Activated T-helper 1 cell treated with Interleukin-2 at 50 U/mL for 16 hours (primary cell): ENCODE measurements around the gene MKNK2.
A peak's percentile ranks its signal among the peaks of the same experiment; 100 is the strongest.

Source experiments
- DNase-seq: peaks from one replicate; pipeline ENCODE4 v3.0.0-alpha.2; 2020; ENCODE audit warnings: low read depth

Gene MKNK2

DNA sequence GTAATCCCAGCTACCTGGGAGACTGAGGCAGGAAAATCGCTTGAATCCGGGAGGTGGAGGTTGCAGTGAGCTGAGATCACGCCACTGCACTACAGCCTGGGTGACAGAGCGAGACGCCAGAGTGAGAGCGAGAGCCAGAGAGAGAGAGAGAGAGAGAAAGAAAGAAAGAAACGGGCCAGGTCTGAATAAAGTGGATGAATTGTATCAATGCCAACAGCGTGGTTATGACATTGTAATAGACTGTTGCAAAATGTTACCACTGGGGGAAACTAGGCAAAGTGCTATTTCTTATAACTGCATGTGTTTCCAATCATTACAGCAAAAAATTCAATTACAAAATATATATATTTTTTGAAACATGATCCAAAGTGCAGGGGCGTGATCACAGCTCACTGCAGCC lies 23.7 kb downstream of the MKNK2 start:
- no peak for DNase-seq

GRCh38 chr19:2026770-2027169 lies 24.3 kb downstream of the MKNK2 start:
- no peak for DNase-seq

DNA sequence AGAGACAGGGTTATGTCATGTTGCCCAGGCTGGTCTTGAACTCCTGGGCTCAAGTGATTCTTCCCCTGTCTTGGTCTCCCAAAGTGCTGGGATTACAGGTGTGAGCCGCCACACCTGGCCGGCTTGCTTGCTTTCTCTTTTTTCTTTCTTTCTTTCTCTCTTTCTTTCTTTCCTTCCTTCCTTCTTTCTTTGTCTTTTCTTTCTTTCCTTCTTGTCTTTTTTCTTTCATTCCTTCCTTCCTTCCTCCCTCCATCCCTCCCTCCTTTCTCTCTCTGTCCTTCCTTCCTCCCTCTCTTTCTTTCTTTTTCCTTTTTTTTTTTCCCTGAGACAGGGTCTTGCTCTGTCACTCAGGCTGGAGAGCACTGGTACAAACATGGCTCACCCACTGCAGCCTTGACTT lies 28.8 kb downstream of the MKNK2 start:
- DNase-seq, result no peak

- no peak for DNase-seq
Observed at GRCh38 chr19:2021453-2022140, 29.4 kb downstream of the MKNK2 start.

GRCh38 chr19:2018752-2019151 lies 32.3 kb downstream of the MKNK2 start:
- DNase-seq, result no peak

GRCh38 chr19:2016041-2016807 lies 34.8 kb downstream of the MKNK2 start:
- peak; percentile 31 for DNase-seq

- peak; percentile 38 for DNase-seq
Observed at GRCh38 chr19:2015608-2015950, 35.5 kb downstream of the MKNK2 start, which contains the start of gene BTBD2. TSS of gene BTBD2 (minus strand) at chr19:2015714. CDS start at chr19:2015703, 11 bp downstream.

GRCh38 chr19:2014731-2015607 lies 36.1 kb downstream of the MKNK2 start:
- DNase-seq, result no peak

DNA sequence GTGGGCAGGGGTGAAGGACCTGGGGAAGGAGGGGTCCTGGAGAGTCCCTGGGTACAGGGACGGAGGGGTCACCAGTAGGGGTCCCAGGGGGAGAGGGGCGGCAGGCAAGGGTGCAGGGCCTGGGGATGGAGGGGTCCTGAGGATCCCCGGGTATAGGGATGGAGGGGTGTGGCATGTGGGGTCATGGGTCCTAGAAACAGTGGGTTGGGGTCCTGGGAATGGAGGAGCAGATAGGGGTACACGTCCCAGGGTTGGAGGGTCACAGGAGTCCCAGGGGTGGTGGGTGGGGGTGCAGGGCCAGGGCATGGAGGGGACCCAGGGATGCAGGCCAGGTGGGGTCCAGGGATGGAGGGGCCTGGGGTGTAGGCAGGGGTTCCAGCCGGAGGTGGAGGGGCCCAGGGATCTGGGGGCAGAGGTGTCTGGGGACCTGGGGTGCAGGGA lies 36.9 kb downstream of the MKNK2 start:
- DNase-seq, result no peak

DNA sequence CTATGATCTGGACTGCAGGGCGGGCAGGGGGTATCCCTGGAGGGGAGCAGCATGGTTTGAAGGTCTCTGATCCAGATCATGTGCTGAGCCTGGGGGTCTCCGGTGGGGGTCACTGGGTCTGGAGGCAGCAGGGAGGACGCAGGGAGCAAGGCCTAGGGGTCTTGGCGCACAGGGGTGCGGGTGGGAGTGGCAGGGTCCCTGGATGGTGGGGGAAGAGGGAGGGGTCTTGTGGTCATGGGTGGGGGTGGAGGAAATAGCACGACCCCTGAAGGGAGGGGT lies 37.4 kb downstream of the MKNK2 start:
- DNase-seq, result no peak

DNA sequence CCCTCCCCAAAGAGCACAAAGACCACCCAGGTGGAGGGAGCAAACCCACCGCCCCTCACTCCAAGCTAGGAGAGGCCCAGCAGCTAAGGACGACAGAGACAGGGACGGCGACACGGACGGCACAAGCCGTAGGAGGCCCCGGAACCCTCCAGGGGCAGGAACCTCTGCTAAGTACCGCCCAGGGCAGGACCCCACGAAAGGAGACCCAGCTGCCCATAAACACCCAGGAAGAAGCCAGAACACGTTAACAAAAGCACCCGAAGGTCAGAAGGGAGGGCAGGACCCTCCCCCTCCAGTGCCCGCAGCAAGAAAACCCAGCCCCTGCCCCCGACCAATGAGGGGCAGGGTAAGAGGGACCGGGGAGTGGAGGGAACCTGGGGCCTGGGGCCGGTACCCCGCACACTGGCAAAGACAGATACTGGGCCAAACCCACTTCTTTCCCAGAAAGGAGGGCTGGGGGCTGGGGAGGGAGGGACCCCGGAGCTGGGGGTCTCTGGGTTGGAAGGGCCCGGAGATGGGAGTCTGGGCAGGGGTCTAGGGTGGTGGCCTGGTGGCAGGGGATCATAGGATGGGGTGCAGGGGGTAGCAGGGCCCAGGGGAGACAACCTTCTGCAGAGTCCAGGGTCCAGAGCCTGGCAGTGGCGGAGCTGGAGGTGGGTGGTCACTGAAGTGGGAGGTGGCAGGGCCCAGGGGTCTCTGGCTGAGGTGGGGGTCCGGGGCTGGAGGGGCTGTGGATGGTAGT lies 37.9 kb downstream of the MKNK2 start:
- no peak for DNase-seq

DNA sequence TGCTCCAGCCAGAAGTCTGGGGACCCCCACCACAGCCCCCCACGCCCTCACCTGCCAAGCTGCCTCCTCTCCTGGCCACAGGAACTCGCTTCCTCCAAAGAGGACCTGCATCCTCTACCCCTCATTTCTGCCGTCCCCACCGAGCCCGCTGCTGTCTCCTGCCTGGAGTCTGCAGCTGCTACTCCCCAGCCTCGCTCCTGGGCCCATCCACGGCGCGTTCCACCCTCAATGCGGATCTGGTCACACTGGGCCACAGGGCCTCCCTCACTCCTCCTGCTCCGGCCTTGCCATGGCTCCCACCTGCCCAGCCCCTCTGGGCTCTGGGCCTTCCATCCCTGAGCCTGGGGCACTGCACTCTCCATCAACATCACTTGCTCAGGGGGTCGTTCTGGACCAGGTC lies 39.9 kb downstream of the MKNK2 start:
- no peak for DNase-seq

GRCh38 chr19:2010135-2010668 lies 40.8 kb downstream of the MKNK2 start:
- DNase-seq, result no peak

DNA sequence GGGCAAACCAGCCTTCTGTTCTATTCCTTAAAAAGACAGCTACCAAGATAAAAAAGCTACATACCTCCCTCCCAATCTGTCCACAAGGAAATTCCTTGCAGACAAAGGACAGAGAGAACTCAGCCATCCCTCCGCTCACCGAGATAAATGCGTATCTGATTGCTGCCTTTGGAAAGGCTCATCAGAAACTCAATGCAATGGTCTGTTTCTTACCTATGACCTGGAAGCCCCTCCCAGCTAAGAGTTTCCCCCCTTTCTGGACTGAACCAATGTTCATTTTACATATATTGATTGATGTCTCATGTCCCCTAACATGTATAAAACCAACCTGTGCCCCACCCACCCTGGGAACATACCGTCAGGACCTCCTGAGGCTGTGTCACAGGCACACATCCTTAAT lies 47.2 kb downstream of the MKNK2 start:
- DNase-seq, result no peak

DNA sequence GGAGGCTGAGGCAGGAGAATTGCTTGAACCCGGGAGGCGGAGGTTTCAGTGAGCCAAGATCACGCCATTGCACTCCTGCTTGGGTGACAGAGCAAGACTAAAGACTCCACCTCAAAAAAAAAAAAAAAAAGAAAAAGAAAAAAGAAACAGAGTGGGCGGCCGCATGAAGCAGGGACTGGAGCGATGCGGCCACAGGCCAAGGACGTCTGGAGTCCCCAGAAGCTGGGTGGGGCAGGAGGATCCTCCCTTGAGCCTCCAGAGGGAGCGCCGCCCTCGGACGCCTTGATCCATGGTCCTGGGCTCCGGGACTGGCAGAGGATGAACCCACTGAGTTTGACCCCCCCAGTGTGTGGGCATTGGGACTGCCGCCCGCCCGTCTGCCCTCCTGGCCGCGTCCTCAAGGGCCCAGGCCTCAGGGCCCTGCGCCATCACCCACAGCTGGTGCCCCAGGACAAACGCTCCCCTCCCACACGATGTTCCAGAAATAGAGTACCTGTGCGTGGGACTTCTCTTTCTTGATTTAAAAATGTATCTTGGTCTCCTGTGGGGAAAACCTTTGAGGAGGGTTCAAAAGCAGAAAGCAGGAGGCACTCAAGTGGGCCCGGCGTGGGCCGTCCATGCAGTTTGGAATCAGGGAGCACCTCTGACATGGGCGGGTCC lies 51.1 kb downstream of the MKNK2 start:
- DNase-seq, result no peak

DNA sequence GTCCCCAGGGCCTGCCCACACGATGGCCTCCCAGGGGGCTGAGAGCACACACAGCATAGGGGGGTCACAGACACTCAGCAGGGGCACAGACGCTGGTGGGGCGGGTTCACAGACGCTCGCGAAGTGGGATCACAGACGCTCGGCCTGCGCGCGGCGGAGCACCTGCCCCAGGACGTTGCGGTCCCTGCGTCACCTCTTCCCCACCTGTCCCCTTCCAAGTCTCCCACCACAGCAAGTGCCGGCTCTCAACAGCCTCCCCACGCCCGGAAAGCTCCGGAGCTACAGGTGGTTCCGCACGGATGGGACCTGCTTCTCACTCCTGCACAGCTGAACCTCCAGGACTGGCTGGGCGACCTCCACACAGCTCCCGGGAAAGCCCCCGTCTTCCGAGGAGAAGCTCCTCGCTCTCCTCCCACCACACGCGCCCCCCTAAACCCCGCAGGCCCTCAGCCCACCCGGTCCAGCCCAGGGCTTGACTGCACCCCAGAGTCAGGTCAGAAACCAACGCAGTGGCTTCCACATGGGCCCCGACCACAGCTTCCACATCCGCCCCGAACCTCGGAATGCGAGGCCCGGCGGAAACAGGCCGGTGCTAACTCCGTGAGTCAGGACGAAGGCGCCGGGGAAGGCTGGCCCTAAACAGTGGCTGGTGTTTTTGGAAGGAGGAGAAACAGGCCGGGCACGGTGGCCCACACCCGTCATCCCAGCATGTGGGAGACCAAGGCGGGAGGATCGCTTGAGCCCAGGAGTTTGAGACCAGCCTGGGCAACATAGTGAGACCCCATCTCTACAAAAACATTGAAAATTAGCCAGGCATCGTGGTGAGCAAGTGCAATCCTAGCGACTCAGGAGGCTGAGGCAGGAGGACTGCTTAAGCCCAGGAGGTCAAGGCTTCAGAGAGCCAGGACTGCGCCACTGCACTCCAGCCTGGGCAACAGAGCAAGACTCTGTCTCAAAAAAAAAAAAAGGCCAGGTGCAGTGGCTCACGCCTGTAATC lies 52.0 kb downstream of the MKNK2 start:
- DNase-seq, result no peak

DNA sequence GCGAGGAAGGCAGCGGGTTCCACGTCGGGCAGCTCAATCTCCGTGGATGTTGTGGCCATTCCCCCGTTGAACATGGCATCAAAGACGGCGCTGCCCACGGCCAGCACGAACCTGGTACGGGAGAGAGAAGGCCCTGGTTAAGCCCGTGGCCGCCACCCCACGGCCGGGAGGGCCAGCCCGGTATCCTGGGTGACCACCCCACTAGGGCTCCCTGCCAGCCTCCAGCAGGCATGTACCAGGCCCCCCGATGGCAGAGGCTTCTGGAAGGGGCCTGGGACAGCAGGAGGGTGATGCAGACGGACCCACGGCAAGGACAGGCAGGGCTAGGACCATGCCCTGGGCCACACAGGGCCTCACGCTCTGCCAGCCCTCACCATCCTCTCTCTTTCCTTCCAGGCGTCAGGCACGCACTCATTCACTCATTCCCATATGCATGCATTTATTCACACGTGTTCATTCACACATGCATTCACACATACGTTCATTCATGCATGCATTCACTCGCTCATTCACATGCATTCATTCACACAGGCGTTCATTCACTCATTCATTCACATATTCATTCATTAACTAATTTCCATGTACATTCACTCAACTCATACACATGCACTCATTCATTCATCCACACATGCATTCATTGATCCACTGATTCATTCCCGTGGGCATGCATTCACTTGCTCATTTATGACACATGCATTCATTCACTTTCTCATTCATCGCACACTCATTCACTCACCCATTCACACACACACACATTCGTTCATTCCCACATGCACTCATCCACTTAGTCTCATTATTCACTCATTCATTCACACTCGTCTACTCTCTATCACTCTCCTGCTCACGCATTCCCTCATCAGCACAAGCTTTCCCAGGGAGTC lies 53.5 kb downstream of the MKNK2 start:
- DNase-seq, result no peak

DNA sequence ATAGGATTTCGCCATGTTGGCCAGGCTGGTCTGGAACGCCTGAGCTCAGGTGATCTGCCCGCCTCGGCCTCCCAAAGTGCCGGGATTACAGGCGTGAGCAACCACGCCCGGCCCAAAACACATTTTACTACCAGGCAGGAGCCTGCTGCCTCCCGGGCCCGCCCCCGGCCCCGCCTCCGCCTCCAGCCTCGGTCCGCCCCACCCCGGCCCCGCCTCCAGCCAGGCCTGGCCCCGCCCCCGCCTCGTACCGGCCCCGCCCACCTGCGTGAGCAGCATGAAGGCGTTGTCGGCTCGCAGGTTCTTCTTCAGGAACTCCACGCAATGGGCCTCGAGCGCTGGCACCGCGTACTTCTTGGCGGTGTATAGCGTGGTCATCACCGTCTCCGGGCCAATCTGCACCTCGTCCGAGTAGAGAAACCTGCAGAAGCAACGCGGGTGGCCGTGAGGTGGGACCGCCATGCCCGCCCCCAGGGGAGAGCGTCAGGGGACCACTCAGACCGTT lies 58.2 kb downstream of the MKNK2 start:
- no peak for DNase-seq
